K562 (cell line): ENCODE data around the gene RNASE3. TPM values are rescaled to one million over a fixed set of nuclear protein-coding genes. Genes with fewer than 3 reads are reported as not detected.
"Not testable (repeated sequence)": the region's sequence is repeated elsewhere in the genome, so short reads cannot be mapped to it uniquely, and the experiment has no call there.

Source experiments
- ATAC-seq: fragments of 200-7000 bp; cut with Tn5 transposase; 3 replicates; pipeline ENCODE4 v1.9.1; 2020; ENCODE audit warnings: moderate library complexity
- BruUV-seq: library from RNA; stranded (reverse); fragments of 400-500 nt; replicated peaks from 2 replicates; lab custom pipeline; 2021; lab: Mats Ljungman, UMichigan
- CTCF ChIA-PET: fragments of 300-600 bp; formaldehyde crosslinking; extraction: SDS; loops from one replicate; lab custom pipeline; 2021; ENCODE audit warnings: low intra/inter-chr PET ratio; lab: Yijun Ruan, JAX
- POLR2A ChIA-PET: fragments of 300-600, 350-650 bp; sonication (Branson Sonifier 250); formaldehyde crosslinking; extraction: SDS; loops from one replicate; lab custom pipeline; 2021; ENCODE audit warnings: antibody characterized with exemption, inconsistent platforms; lab: Yijun Ruan, JAX
- DNase-seq, 4 experiments: peaks; one replicate each; pipeline versions ENCODE4 v3.0.0 to v3.0.0-alpha.2; 2011 to 2018; ENCODE audit warnings: low spot score in 3 of 4, mixed read lengths in 3 of 4; ENCODE audit errors: extremely low read depth in 1 of 4
- FAIRE-seq: peaks from 2 replicates; lab custom pipeline; 2011; peaks lifted over from hg19 to GRCh38; lab: Jason Lieb, UNC
- H2AFZ ChIP-seq: 2 replicates; pipeline ENCODE4 v1.6.0; 2011; ENCODE audit warnings: low read depth, low read length, control low read depth, inconsistent platforms
- H3K27ac ChIP-seq: fragments of 200-600 bp; 3 replicates; pipeline ENCODE4 v1.8.0; 2011; ENCODE audit warnings: low read depth, mild to moderate bottlenecking, control low read depth, inconsistent platforms, low read length, moderate library complexity, mixed read lengths; ENCODE audit errors: extremely low read depth
- H3K27me3 ChIP-seq, 2 experiments: fragments of 300-600 bp in 1 of 2; 2 replicates in 1 of 2; 3 replicates in 1 of 2; pipeline versions ENCODE4 v1.6.0 to v1.8.0; 2011; ENCODE audit warnings: inconsistent platforms in 2 of 2, low read length in 2 of 2, mild to moderate bottlenecking in 1 of 2, mixed read lengths in 1 of 2, moderate library complexity in 1 of 2; ENCODE audit not compliant: control insufficient read depth in 2 of 2, insufficient read depth in 2 of 2
- H3K36me3 ChIP-seq: fragments of 300-600 bp; 3 replicates; pipeline ENCODE4 v1.8.0; 2011; ENCODE audit warnings: mild to moderate bottlenecking, low read length, inconsistent platforms; ENCODE audit not compliant: control insufficient read depth, insufficient read depth
- H3K4me1 ChIP-seq, 2 experiments: fragments of 200-600 bp in 1 of 2; replicated peaks in 1 of 2; 2 replicates in 1 of 2; 3 replicates in 1 of 2; pipeline versions ENCODE4 v1.5.1 to v1.8.0; 2011; ENCODE audit warnings: inconsistent platforms in 2 of 2, low read length in 2 of 2, mild to moderate bottlenecking in 1 of 2, mixed read lengths in 1 of 2, moderate library complexity in 1 of 2; ENCODE audit not compliant: control insufficient read depth in 2 of 2, insufficient read depth in 2 of 2
- H3K4me2 ChIP-seq: 2 replicates; pipeline ENCODE4 v1.6.1; 2011; ENCODE audit warnings: low read length, control low read depth, inconsistent platforms, mixed read lengths; ENCODE audit not compliant: insufficient read depth
- H3K4me3 ChIP-seq: fragments of 200-600 bp; sonication (generic), shearing (Covaris generic); 2 replicates; pipeline ENCODE4 v1.5.1; 2016; ENCODE audit warnings: control low read depth, inconsistent platforms
- H3K79me2 ChIP-seq: fragments of 200-600 bp; 3 replicates; pipeline ENCODE4 v1.8.0; 2011; ENCODE audit warnings: low read length, inconsistent platforms; ENCODE audit not compliant: control insufficient read depth, insufficient read depth
- H3K9ac ChIP-seq, 2 experiments: 2 replicates each; pipeline versions ENCODE4 v1.6.0 to v1.6.1; 2011; ENCODE audit warnings: low read depth in 2 of 2, low read length in 2 of 2, control low read depth in 1 of 2, inconsistent platforms in 1 of 2, mild to moderate bottlenecking in 1 of 2, mixed read lengths in 1 of 2; ENCODE audit not compliant: insufficient read depth in 1 of 2
- H3K9me1 ChIP-seq: one replicate; pipeline ENCODE4 v1.6.0; 2011; ENCODE audit warnings: inconsistent platforms, mild to moderate bottlenecking, low read length, moderate library complexity; ENCODE audit not compliant: control insufficient read depth, insufficient read depth
- H3K9me3 ChIP-seq: replicated peaks from 2 replicates; pipeline ENCODE4 v1.5.1; 2011; ENCODE audit warnings: low read depth, low read length, inconsistent platforms; ENCODE audit not compliant: control insufficient read depth, insufficient read depth
- H4K20me1 ChIP-seq: replicated peaks from 2 replicates; pipeline ENCODE4 v1.6.1; 2011; ENCODE audit warnings: low read length, inconsistent platforms, mixed read lengths; ENCODE audit not compliant: control insufficient read depth, insufficient read depth
- CEBPB ChIP-seq: fragments of 450-650 bp; IDR thresholded peaks from 2 replicates; pipeline ENCODE4 v1.6.1; 2016; ENCODE audit warnings: missing genetic modification characterization, missing compliant biosample characterization
- CEBPG ChIP-seq, 3 experiments: fragments of 200-800 bp in 1 of 3; sonication (Bioruptor generic) in 1 of 3; sonication (generic) in 1 of 3; formaldehyde crosslinking in 1 of 3; IDR thresholded peaks in 2 of 3; conservative IDR thresholded peaks in 1 of 3; 2 replicates each; pipeline versions ENCODE4 v1.6.1 to v1.8.0; 2016 to 2022; ENCODE audit warnings: missing compliant biosample characterization in 2 of 3, missing genetic modification characterization in 2 of 3, mild to moderate bottlenecking in 1 of 3, missing genetic modification reagents in 1 of 3
- WGBS: fragments of 100-300 bp; shearing (Covaris generic); methylation state at CpG from one replicate; pipeline ENCODE4 v1.1.6; 2016; ENCODE audit warnings: low coverage, mixed read lengths; ENCODE audit not compliant: insufficient coverage; ENCODE audit errors: missing lambda C conversion rate; 5-methylcytosine and 5-hydroxymethylcytosine counted together
- in situ Hi-C: fragments of 300-500 bp; cut with MboI; formaldehyde crosslinking; loops from 4 replicates; pipeline ENCODE4 v1.15.0; 2018; ENCODE audit warnings: inconsistent platforms, mixed read lengths
- intact Hi-C: fragments of 100-400 bp; cut with micrococcal nuclease; formaldehyde crosslinking; loops from 2 replicates; pipeline ENCODE4 v1.14.2; 2022
- polyA plus RNA-seq, 8 experiments: library from polyadenylated mRNA; depleted of rRNA in 4 of 8; stranded (reverse) in 5 of 8; unstranded in 3 of 8; fragments of >200 nt; fragmentation: Nextera tagmentation in 2 of 8; fragmentation: Illumina TruSeq in 1 of 8; extraction: Ambion mirVana in 2 of 8; extraction: Trizol in 1 of 8; gene quantifications; 2 replicates each; pipeline versions ENCODE4 v1.2.1 to v1.2.3, GENCODE V29; 2011 to 2014; ENCODE audit warnings: inconsistent platforms in 1 of 8, missing spikeins in 1 of 8
- total RNA-seq, 7 experiments: library from RNA; depleted of rRNA in 6 of 7; stranded (reverse); fragments of >200 nt in 6 of 7; fragmentation: Illumina TruSeq in 2 of 7; extraction: Trizol in 2 of 7; gene quantifications; 2 replicates each; pipeline versions ENCODE4 v1.2.1 to v1.2.3, GENCODE V29; 2011 to 2021; ENCODE audit warnings: low replicate concordance in 1 of 7
- TF ChIP-seq, protein P1 (sequence below): fragments of 450-650 bp; IDR thresholded peaks from 2 replicates; pipeline ENCODE4 v1.6.1; 2016

The RNASE3 gene
- total and polyA plus RNA-seq, 9 of the 15 experiments (the other 6 are each of a cell fraction or from before 2014, with no cell fraction given), result not detected

DNA sequence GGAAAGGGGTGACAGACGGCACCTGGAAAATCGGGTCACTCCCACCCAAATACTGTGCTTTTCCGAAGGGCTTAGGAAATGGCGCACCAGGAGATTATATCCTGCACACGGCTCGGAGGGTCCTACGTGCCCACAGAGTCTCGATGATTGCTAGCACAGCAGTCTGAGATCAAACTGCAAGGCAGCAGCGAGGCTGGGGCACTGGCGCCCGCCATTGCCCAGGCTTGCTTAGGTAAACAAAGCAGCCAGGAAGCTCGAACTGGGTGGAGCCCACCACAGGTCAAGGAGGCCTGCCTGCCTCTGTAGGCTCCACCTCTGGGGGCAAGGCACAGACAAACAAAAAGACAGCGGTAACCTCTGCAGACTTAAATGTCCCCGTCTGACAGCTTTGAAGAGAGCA is 19.6 kb downstream of the RNASE3 start:
- FAIRE-seq, H3K27me3 ChIP-seq, in situ Hi-C loops, POLR2A ChIA-PET, H2AFZ ChIP-seq, H3K36me3 ChIP-seq, ATAC-seq, H4K20me1 ChIP-seq, H3K27ac ChIP-seq, CTCF ChIA-PET, H3K79me2 ChIP-seq, H3K9me1 ChIP-seq, H3K4me2 ChIP-seq, H3K4me1 ChIP-seq, intact Hi-C loops, H3K4me3 ChIP-seq, H3K9ac ChIP-seq, DNase-seq, H3K9me3 ChIP-seq, BruUV-seq: not testable (repeated sequence)
- WGBS, result 0% methylated on average over 6 of the region's 14 CpGs

DNA sequence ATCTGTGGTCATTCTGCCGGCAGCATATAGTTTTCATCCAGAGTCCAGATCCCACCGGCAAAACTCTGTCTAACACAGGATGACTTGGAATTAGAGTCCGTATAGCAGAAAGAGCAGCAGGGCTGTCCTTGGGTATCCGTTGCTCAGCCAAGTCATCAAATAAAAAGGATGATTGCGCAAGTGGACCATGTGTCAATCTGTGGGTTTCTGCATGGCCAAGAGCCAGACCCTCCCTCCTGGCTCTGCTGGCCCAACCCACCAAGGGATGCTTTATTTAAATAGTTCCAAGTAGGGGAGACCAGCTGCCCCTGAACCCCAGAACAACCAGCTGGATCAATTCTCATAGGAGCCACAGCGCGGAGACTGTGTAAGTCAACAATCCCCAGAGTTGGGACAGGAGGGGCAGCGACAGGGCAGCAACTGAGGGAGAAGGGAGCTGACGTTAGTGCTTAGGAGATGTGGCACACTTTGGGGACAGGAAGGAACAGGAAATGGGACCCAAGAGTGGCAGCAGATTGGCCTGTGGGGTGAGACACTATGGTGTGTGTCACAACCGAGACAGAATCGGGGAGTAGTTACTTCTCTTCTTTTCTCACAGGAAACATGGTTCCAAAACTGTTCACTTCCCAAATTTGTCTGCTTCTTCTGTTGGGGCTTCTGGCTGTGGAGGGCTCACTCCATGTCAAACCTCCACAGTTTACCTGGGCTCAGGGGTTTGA is 28.0 kb downstream of the RNASE3 start:
- H3K9ac ChIP-seq; FAIRE-seq; CTCF ChIA-PET; H4K20me1 ChIP-seq; in situ Hi-C loops; H3K4me1 ChIP-seq; H3K27ac ChIP-seq; BruUV-seq; H2AFZ ChIP-seq; ATAC-seq; H3K36me3 ChIP-seq; POLR2A ChIA-PET; H3K4me2 ChIP-seq; H3K4me3 ChIP-seq; DNase-seq; H3K79me2 ChIP-seq; H3K9me1 ChIP-seq; H3K27me3 ChIP-seq; intact Hi-C loops; H3K9me3 ChIP-seq; TF ChIP-seq CEBPG (CRISPR knock-in tag; IDR thresholded peaks at IDR 0.05): not testable (repeated sequence)
- 17% methylated on average over 7 of the region's 11 CpGs for WGBS
- TF ChIP-seq CEBPG (tag; conservative IDR thresholded peaks at IDR 0.05 in 1 of 2, IDR thresholded peaks at IDR 0.05 in 1 of 2) (peak; percentile 56 to 65), CEBPB (tag) (peak; percentile 81)
- TF ChIP-seq, protein P1, sequence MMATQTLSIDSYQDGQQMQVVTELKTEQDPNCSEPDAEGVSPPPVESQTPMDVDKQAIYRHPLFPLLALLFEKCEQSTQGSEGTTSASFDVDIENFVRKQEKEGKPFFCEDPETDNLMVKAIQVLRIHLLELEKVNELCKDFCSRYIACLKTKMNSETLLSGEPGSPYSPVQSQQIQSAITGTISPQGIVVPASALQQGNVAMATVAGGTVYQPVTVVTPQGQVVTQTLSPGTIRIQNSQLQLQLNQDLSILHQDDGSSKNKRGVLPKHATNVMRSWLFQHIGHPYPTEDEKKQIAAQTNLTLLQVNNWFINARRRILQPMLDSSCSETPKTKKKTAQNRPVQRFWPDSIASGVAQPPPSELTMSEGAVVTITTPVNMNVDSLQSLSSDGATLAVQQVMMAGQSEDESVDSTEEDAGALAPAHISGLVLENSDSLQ, result 0 out of 2 replicates have a peak, but pooled peaks have one; percentile 45

DNA sequence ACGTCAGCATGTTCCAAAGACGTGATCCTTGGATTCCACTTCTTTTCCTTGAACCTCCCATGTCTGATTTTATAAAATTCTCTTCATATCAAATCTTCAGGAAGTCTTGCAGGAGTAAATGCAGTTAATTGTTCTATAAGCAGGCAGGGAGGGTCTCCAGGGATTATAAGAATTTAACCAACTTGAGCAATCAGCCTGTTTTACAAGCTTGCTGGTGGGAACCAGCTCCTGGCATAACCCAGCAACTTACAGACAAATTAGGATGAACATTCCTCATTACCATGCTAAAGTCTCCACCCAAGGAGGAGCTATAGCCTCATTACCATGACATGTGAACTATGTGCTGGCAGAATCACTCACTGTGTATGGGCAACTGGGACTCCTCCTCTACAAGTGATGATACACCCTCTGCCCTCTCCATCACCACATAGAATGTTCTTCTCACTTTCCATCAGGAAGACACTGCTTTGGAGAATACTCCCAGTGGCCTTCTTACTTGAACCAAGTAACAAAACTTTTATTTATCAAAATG is 32.6 kb downstream of the RNASE3 start:
- H3K4me1 ChIP-seq, CTCF ChIA-PET, H4K20me1 ChIP-seq, H3K36me3 ChIP-seq, H3K9me3 ChIP-seq, H3K27me3 ChIP-seq, H2AFZ ChIP-seq, H3K27ac ChIP-seq, ATAC-seq, DNase-seq, in situ Hi-C loops, H3K4me2 ChIP-seq, H3K79me2 ChIP-seq, FAIRE-seq, H3K9ac ChIP-seq, BruUV-seq, H3K9me1 ChIP-seq, intact Hi-C loops, POLR2A ChIA-PET, H3K4me3 ChIP-seq: not testable (repeated sequence)
- WGBS, result 0% methylated on average over 2 of the region's 2 CpGs
